H1 (cell line): Measurements from ENCODE around the gene MAP3K15. TPM values are rescaled to one million over a fixed set of nuclear protein-coding genes. Genes with fewer than 3 reads are reported as not detected.

Experiments used
- CTCF ChIA-PET: fragments of 300-600 bp; sonication (Branson Sonifier 250); formaldehyde crosslinking; loops from one replicate; lab custom pipeline; 2021; ENCODE audit not compliant: partially characterized antibody; lab: Charles Lee
- POLR2A ChIA-PET: fragments of 300-600 bp; sonication (Branson Sonifier 250); formaldehyde crosslinking; loops from one replicate; lab custom pipeline; 2021; ENCODE audit warnings: inconsistent platforms; ENCODE audit not compliant: partially characterized antibody; lab: Charles Lee
- DNase-seq, 2 experiments: peaks; one replicate each; pipeline versions ENCODE4 v3.0.0 to v3.0.0-alpha.2; 2010 to 2022; ENCODE audit warnings: low spot score in 2 of 2, low read depth in 1 of 2, mixed read lengths in 1 of 2
- FAIRE-seq: peaks from 2 replicates; lab custom pipeline; 2011; peaks lifted over from hg19 to GRCh38; lab: Jason Lieb, UNC
- H2AFZ ChIP-seq: 2 replicates; pipeline ENCODE4 v1.8.1; 2012; ENCODE audit warnings: low read length, inconsistent platforms
- H2AK5ac ChIP-seq: 2 replicates; pipeline ENCODE4 v1.6.1; 2013; ENCODE audit warnings: low read depth, low read length
- H2BK120ac ChIP-seq: replicated peaks from 2 replicates; pipeline ENCODE3; 2013; ENCODE audit warnings: low read depth, low read length, inconsistent platforms
- H2BK12ac ChIP-seq: 2 replicates; pipeline ENCODE4 v1.6.1; 2013; ENCODE audit warnings: low read depth, low read length
- H2BK15ac ChIP-seq: 2 replicates; pipeline ENCODE4 v1.6.1; 2013; ENCODE audit warnings: low read length
- H2BK20ac ChIP-seq: 2 replicates; pipeline ENCODE4 v1.6.1; 2013; ENCODE audit warnings: low read length
- H2BK5ac ChIP-seq: 2 replicates; pipeline ENCODE4 v1.6.1; 2013; ENCODE audit warnings: low read depth, low read length
- H3K14ac ChIP-seq: 2 replicates; pipeline ENCODE4 v1.6.1; 2013; ENCODE audit warnings: inconsistent platforms; ENCODE audit not compliant: insufficient read length
- H3K18ac ChIP-seq: 2 replicates; pipeline ENCODE4 v1.6.1; 2013; ENCODE audit warnings: low read length; ENCODE audit errors: extremely low read depth
- H3K23ac ChIP-seq: 2 replicates; pipeline ENCODE4 v1.6.1; 2013; ENCODE audit warnings: inconsistent platforms; ENCODE audit not compliant: insufficient read length
- H3K23me2 ChIP-seq: 2 replicates; pipeline ENCODE4 v1.6.1; 2013; ENCODE audit warnings: low read depth, low read length
- H3K27ac ChIP-seq: 2 replicates; pipeline ENCODE4 v1.6.1; 2011; ENCODE audit warnings: low read depth, low read length, inconsistent platforms
- H3K27me3 ChIP-seq, 4 experiments: replicated peaks in 1 of 4; 1 replicate in 1 of 4; 2 replicates in 3 of 4; pipeline versions ENCODE4 v1.6.1 to v1.8.1; 2011 to 2013; ENCODE audit warnings: low read length in 3 of 4, mild to moderate bottlenecking in 3 of 4, inconsistent platforms in 2 of 4, mixed read lengths in 2 of 4, moderate library complexity in 1 of 4; ENCODE audit not compliant: control insufficient read depth in 3 of 4, insufficient read depth in 3 of 4; ENCODE audit errors: extremely low read depth in 1 of 4
- H3K36me3 ChIP-seq, 4 experiments: 2 replicates each; pipeline versions ENCODE4 v1.6.1 to v1.8.1; 2011 to 2013; ENCODE audit warnings: mild to moderate bottlenecking in 4 of 4, low read length in 3 of 4, moderate library complexity in 2 of 4, control low read depth in 1 of 4, inconsistent platforms in 1 of 4; ENCODE audit not compliant: insufficient read depth in 4 of 4, control insufficient read depth in 2 of 4
- H3K4ac ChIP-seq: replicated peaks from 2 replicates; pipeline ENCODE3; 2013; ENCODE audit warnings: low read length, low read depth, mixed read lengths, inconsistent platforms; ENCODE audit not compliant: insufficient read length
- H3K4me1 ChIP-seq, 4 experiments: replicated peaks in 1 of 4; 1 replicate in 1 of 4; 2 replicates in 3 of 4; pipeline versions ENCODE4 v1.6.1 to v1.8.1; 2011 to 2013; ENCODE audit warnings: low read length in 3 of 4, inconsistent platforms in 2 of 4, mixed read lengths in 1 of 4; ENCODE audit not compliant: insufficient read depth in 4 of 4, control insufficient read depth in 3 of 4
- H3K4me2 ChIP-seq, 2 experiments: 2 replicates each; pipeline versions ENCODE4 v1.6.1 to v1.8.1; 2011 to 2013; ENCODE audit warnings: low read depth in 2 of 2, low read length in 2 of 2, control low read depth in 1 of 2, inconsistent platforms in 1 of 2, mild to moderate bottlenecking in 1 of 2; ENCODE audit not compliant: insufficient read depth in 1 of 2
- H3K4me3 ChIP-seq, 4 experiments: fragments of 200-600, 300-600 bp in 1 of 4; sonication (generic), shearing (Covaris generic), sonication (Bioruptor Twin) in 1 of 4; 2 replicates each; pipeline versions ENCODE4 v1.5.1 to v1.8.1; 2011 to 2016; ENCODE audit warnings: low read length in 4 of 4, low read depth in 3 of 4, control low read depth in 2 of 4, inconsistent platforms in 2 of 4, mild to moderate bottlenecking in 2 of 4, mixed read lengths in 1 of 4, moderate library complexity in 1 of 4; ENCODE audit not compliant: insufficient read depth in 2 of 4; ENCODE audit errors: extremely low read depth in 1 of 4
- H3K56ac ChIP-seq: replicated peaks from 2 replicates; pipeline ENCODE3; 2013; ENCODE audit warnings: low read depth, mild to moderate bottlenecking, mixed read lengths, low read length, inconsistent platforms; ENCODE audit not compliant: insufficient read length
- H3K79me1 ChIP-seq: 2 replicates; pipeline ENCODE4 v1.6.1; 2013; ENCODE audit warnings: low read depth, low read length, control low read depth
- H3K79me2 ChIP-seq, 2 experiments: 2 replicates each; pipeline versions ENCODE4 v1.6.1 to v1.8.1; 2012 to 2013; ENCODE audit warnings: low read length in 2 of 2, mild to moderate bottlenecking in 2 of 2, inconsistent platforms in 1 of 2; ENCODE audit not compliant: insufficient read depth in 2 of 2, control insufficient read depth in 1 of 2
- H3K9ac ChIP-seq, 4 experiments: replicated peaks in 1 of 4; 1 replicate in 1 of 4; 2 replicates in 3 of 4; pipeline versions ENCODE4 v1.6.1 to v1.8.1; 2011 to 2013; ENCODE audit warnings: low read depth in 3 of 4, low read length in 3 of 4, control low read depth in 2 of 4, mild to moderate bottlenecking in 2 of 4, moderate library complexity in 2 of 4, inconsistent platforms in 1 of 4; ENCODE audit errors: extremely low read depth in 1 of 4
- H3K9me3 ChIP-seq, 2 experiments: 2 replicates each; pipeline versions ENCODE4 v1.6.1 to v1.8.1; 2012 to 2013; ENCODE audit warnings: mild to moderate bottlenecking in 2 of 2, moderate library complexity in 2 of 2, control low read depth in 1 of 2, inconsistent platforms in 1 of 2, low read depth in 1 of 2, low read length in 1 of 2, mixed read lengths in 1 of 2; ENCODE audit not compliant: insufficient read depth in 2 of 2
- H4K20me1 ChIP-seq, 2 experiments: replicated peaks in 1 of 2; 2 replicates each; pipeline versions ENCODE3 to v1.8.1; 2011 to 2013; ENCODE audit warnings: inconsistent platforms in 2 of 2, low read length in 2 of 2, mild to moderate bottlenecking in 1 of 2; ENCODE audit not compliant: insufficient read depth in 2 of 2, control insufficient read depth in 1 of 2
- H4K5ac ChIP-seq: 2 replicates; pipeline ENCODE4 v1.6.1; 2013; ENCODE audit warnings: low read length, low read depth, mixed read lengths, inconsistent platforms; ENCODE audit not compliant: insufficient read length
- H4K8ac ChIP-seq: 2 replicates; pipeline ENCODE4 v1.8.0; 2013; ENCODE audit warnings: mild to moderate bottlenecking, moderate library complexity, low read length, inconsistent platforms; ENCODE audit not compliant: insufficient read depth; ENCODE audit errors: extremely low read depth
- H4K91ac ChIP-seq: replicated peaks from 2 replicates; pipeline ENCODE3; 2013; ENCODE audit warnings: low read length, mixed read lengths, inconsistent platforms; ENCODE audit not compliant: insufficient read length
- BRCA1 ChIP-seq: IDR thresholded peaks from 2 replicates; pipeline ENCODE4 v1.6.1; 2012; ENCODE audit warnings: low read depth, low read length, improper control_type of control experiment
- CBX5 ChIP-seq: fragments of 300-800, 300-1000 bp; sonication (generic); IDR thresholded peaks from 2 replicates; pipeline ENCODE4 v1.7.1; 2016; ENCODE audit warnings: antibody characterized with exemption, low read length, low read depth
- KDM1A ChIP-seq: fragments of 200-600, 300-600 bp; sonication (generic); IDR thresholded peaks from 2 replicates; pipeline ENCODE4 v1.7.1; 2016; ENCODE audit warnings: mild to moderate bottlenecking, low read length, borderline replicate concordance
- SIX5 ChIP-seq: IDR thresholded peaks from 2 replicates; pipeline ENCODE4 v1.6.1; 2011; ENCODE audit warnings: mild to moderate bottlenecking, low read depth, low read length
- WGBS, 2 experiments: shearing (Covaris generic) in 1 of 2; methylation state at CpG; one replicate each; pipeline versions ENCODE4 v1.1.6 to v1.1.7; 2013 to 2015; ENCODE audit warnings: low lambda C conversion rate in 2 of 2, mixed read lengths in 2 of 2, inconsistent platforms in 1 of 2, low coverage in 1 of 2, missing lambda C conversion rate in 1 of 2; ENCODE audit not compliant: insufficient replicate concordance in 2 of 2, insufficient coverage in 1 of 2, insufficient read length in 1 of 2; ENCODE audit errors: extremely low coverage in 1 of 2, missing lambda C conversion rate in 1 of 2; 5-methylcytosine and 5-hydroxymethylcytosine counted together
- polyA plus RNA-seq, 7 experiments: library from polyadenylated mRNA; depleted of rRNA in 3 of 7; stranded (reverse) in 5 of 7; unstranded in 2 of 7; fragments of >200 nt in 5 of 7; fragments of 200-250 nt in 2 of 7; gene quantifications; 1 replicate in 5 of 7; 2 replicates in 1 of 7; 4 replicates in 1 of 7; pipeline versions ENCODE4 v1.2.1 to v1.2.3, GENCODE V29; 2011 to 2013; ENCODE audit warnings: missing spikeins in 2 of 7, mixed read lengths in 2 of 7
- total RNA-seq: library from RNA; stranded (reverse); fragmentation: NEBNext Ultra II Directional; extraction: Animal tissue kit (Norgen Biotek cat#: 25700); gene quantifications from 2 replicates; pipeline ENCODE4 v1.2.1, GENCODE V29; 2021
- TF ChIP-seq, protein P1 (sequence below): IDR thresholded peaks from 2 replicates; pipeline ENCODE4 v1.6.1; 2011; ENCODE audit warnings: low read length, improper control_type of control experiment

MAP3K15 gene
- total and polyA plus RNA-seq, 2 of the 8 experiments (the other 6 are each of a cell fraction or from before 2014, with no cell fraction given): 1.8 to 2.4 TPM

DNA sequence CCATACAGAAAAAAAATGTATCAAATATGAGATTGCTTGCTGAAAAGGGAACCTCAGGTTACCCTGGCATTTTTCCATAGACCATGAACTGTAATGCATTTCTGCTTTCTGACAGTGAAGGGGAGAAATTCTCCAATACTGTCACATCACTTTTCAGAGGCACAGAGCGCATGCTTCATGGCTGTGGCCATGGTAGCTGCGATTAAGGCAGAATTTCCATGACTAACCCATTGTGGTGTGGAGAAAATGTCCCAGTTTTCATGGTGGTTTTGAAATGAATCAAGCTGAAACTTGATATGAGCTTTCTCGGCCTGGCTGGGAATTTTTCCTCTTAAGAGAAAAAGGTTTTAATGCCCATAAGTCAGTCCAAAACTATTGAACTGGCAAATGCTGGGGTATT is 39.5 kb upstream of the MAP3K15 start:
- no peak overlapping the region for H3K4me3 ChIP-seq
- ChIA-PET POLR2A (interaction anchor here (0.7 kb wide), 1 partner anchor 183 kb away, joined by 3 read pairs; no protein-coding TSS in a partner anchor), CTCF (no interaction called here)
- no peak overlapping the region for H2BK12ac ChIP-seq
- no peaks in the 10 kb centered on the region for H4K20me1 ChIP-seq
- no peak overlapping the region for H2AK5ac ChIP-seq
- no peak overlapping the region for H3K4ac ChIP-seq
- no peak overlapping the region for H3K14ac ChIP-seq
- H4K5ac ChIP-seq: no peak overlapping the region
- H3K4me2 ChIP-seq: no peak overlapping the region
- H3K23ac ChIP-seq: no peak overlapping the region
- H2BK15ac ChIP-seq: no peak overlapping the region
- H3K79me2 ChIP-seq: no peaks in the 10 kb centered on the region
- H3K23me2 ChIP-seq: no peaks in the 10 kb centered on the region
- H3K56ac ChIP-seq: no peak overlapping the region
- H3K27me3 ChIP-seq: no peaks in the 10 kb centered on the region
- no peak for DNase-seq
- FAIRE-seq: no peak
- TF ChIP-seq CBX5: no peak
- TF ChIP-seq, protein P1, sequence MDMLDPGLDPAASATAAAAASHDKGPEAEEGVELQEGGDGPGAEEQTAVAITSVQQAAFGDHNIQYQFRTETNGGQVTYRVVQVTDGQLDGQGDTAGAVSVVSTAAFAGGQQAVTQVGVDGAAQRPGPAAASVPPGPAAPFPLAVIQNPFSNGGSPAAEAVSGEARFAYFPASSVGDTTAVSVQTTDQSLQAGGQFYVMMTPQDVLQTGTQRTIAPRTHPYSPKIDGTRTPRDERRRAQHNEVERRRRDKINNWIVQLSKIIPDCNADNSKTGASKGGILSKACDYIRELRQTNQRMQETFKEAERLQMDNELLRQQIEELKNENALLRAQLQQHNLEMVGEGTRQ: no peak
- no peak for TF ChIP-seq KDM1A
- TF ChIP-seq SIX5: no peak
- TF ChIP-seq BRCA1: no peak
- no peak overlapping the region for H4K8ac ChIP-seq
- no peak overlapping the region for H3K18ac ChIP-seq
- no peak overlapping the region for H2BK20ac ChIP-seq
- no peak overlapping the region for H4K91ac ChIP-seq
- H3K9me3 ChIP-seq: no peaks in the 10 kb centered on the region
- H3K27ac ChIP-seq: no peak overlapping the region
- H3K4me1 ChIP-seq: no peaks in the 10 kb centered on the region
- WGBS, 2 experiments: 87% methylated on average over 3 of the region's 3 CpGs; no CpG with 5 or more reads in 1 of the 2 experiments
- H3K36me3 ChIP-seq: no peaks in the 10 kb centered on the region
- no peak overlapping the region for H2BK5ac ChIP-seq
- H3K9ac ChIP-seq: no peak overlapping the region
- no peak overlapping the region for H2BK120ac ChIP-seq
- H3K79me1 ChIP-seq: no peaks in the 10 kb centered on the region
- no peak overlapping the region for H2AFZ ChIP-seq
